DOHH2 (cell line): ENCODE measurements around the gene RAP2A.

ENCODE experiments used
- H3F3A ChIP-seq: fragments of 200-600 bp; sonication (generic), shearing (Covaris generic); 2 replicates; pipeline ENCODE4 v1.6.0; 2016; ENCODE audit warnings: antibody characterized with exemption, mild to moderate bottlenecking; ENCODE audit not compliant: control insufficient read depth, insufficient read depth
- H3K27ac ChIP-seq: fragments of 200-600 bp; sonication (generic); 2 replicates; pipeline ENCODE4 v1.5.1; 2014; ENCODE audit warnings: low read depth, mild to moderate bottlenecking, low read length, moderate library complexity
- H3K27me3 ChIP-seq: fragments of 200-600 bp; sonication (generic); 2 replicates; pipeline ENCODE4 v1.6.1; 2014; ENCODE audit warnings: mild to moderate bottlenecking, low read length, mixed read lengths; ENCODE audit not compliant: control insufficient read depth
- H3K36me3 ChIP-seq: fragments of 200-600 bp; sonication (generic); 2 replicates; pipeline ENCODE4 v1.6.1; 2014; ENCODE audit warnings: mild to moderate bottlenecking, low read length, moderate library complexity, mixed read lengths; ENCODE audit not compliant: control insufficient read depth
- H3K4me1 ChIP-seq: fragments of 200-600 bp; sonication (generic); 2 replicates; pipeline ENCODE4 v1.6.1; 2014; ENCODE audit warnings: mild to moderate bottlenecking, low read length, mixed read lengths; ENCODE audit not compliant: control insufficient read depth
- H3K4me2 ChIP-seq: fragments of 200-600 bp; sonication (generic); 2 replicates; pipeline ENCODE4 v1.6.0; 2014; ENCODE audit warnings: mild to moderate bottlenecking, low read length, moderate library complexity
- H3K4me3 ChIP-seq: fragments of 200-600 bp; sonication (generic); 2 replicates; pipeline ENCODE4 v1.5.1; 2014; ENCODE audit warnings: mild to moderate bottlenecking, low read length, mixed read lengths
- H3K79me2 ChIP-seq: fragments of 200-600 bp; sonication (generic); 2 replicates; pipeline ENCODE4 v1.6.1; 2014; ENCODE audit warnings: mild to moderate bottlenecking, low read length, mixed read lengths; ENCODE audit not compliant: control insufficient read depth
- H3K9me2 ChIP-seq: fragments of 200-600 bp; sonication (generic); replicated peaks from 2 replicates; pipeline ENCODE4 v1.6.1; 2014; ENCODE audit warnings: mild to moderate bottlenecking, low read length, mixed read lengths; ENCODE audit not compliant: control insufficient read depth
- H3K9me3 ChIP-seq: fragments of 200-600 bp; sonication (generic); 2 replicates; pipeline ENCODE4 v1.6.1; 2014; ENCODE audit warnings: antibody characterized with exemption, low read length, mixed read lengths; ENCODE audit not compliant: control insufficient read depth, insufficient read depth
- H4K20me1 ChIP-seq: fragments of 200-600 bp; sonication (generic); 2 replicates; pipeline ENCODE4 v1.6.0; 2014; ENCODE audit warnings: low read depth, mild to moderate bottlenecking, antibody characterized with exemption, low read length, moderate library complexity; ENCODE audit not compliant: control insufficient read depth, insufficient read depth
- CTCF ChIP-seq: fragments of 200-600 bp; sonication (generic); IDR thresholded peaks from one replicate; pipeline ENCODE4 v1.5.1; 2014; ENCODE audit warnings: antibody characterized with exemption, mild to moderate bottlenecking, low read depth, low read length; ENCODE audit not compliant: poor library complexity, severe bottlenecking
- EZH2phosphoT487 ChIP-seq: fragments of 200-600 bp; sonication (generic); IDR thresholded peaks from 2 replicates; pipeline ENCODE4 v1.6.1; 2017; ENCODE audit warnings: borderline replicate concordance, mild to moderate bottlenecking, antibody characterized with exemption, low read length, moderate library complexity, mixed read lengths

The RAP2A gene

GRCh38 chr13:97392020-97392419 lies 41.9 kb upstream of the RAP2A start:
- Histone ChIP-seq H3K4me1 (no peaks in the 10 kb centered on the region), H3K27ac (no peak overlapping the region), H3K27me3 (no peaks in the 10 kb centered on the region), H3K4me2 (no peak overlapping the region), H4K20me1 (no peaks in the 10 kb centered on the region), H3K9me3 (no peaks in the 10 kb centered on the region), H3K9me2 (no peaks in the 10 kb centered on the region), H3K4me3 (no peak overlapping the region), H3K79me2 (no peaks in the 10 kb centered on the region), H3K36me3 (peaks cover 4% of the 10 kb centered on the region; the same call in 1 of the 2 replicates), H3F3A (no peaks in the 10 kb centered on the region)
- TF ChIP-seq EZH2phosphoT487: no peak
- TF ChIP-seq CTCF: no peak

- Histone ChIP-seq H3K4me1 (no peaks in the 10 kb centered on the region), H3K4me2 (no peak overlapping the region), H3K79me2 (no peaks in the 10 kb centered on the region), H3F3A (no peaks in the 10 kb centered on the region), H3K9me3 (no peaks in the 10 kb centered on the region), H3K36me3 (peaks cover 4% of the 10 kb centered on the region; the same call in 1 of the 2 replicates), H3K27me3 (no peaks in the 10 kb centered on the region), H3K9me2 (no peaks in the 10 kb centered on the region), H3K27ac (no peak overlapping the region), H4K20me1 (no peaks in the 10 kb centered on the region), H3K4me3 (no peak overlapping the region)
- TF ChIP-seq CTCF (no peak), EZH2phosphoT487 (no peak)
Measured at GRCh38 chr13:97394542-97394941, 39.4 kb upstream of the RAP2A start.

- Histone ChIP-seq H3K4me3 (no peak overlapping the region), H3K27me3 (no peaks in the 10 kb centered on the region), H4K20me1 (no peaks in the 10 kb centered on the region), H3K79me2 (no peaks in the 10 kb centered on the region), H3K36me3 (peaks cover 4% of the 10 kb centered on the region; the same call in 1 of the 2 replicates), H3K4me1 (no peaks in the 10 kb centered on the region), H3K9me2 (no peaks in the 10 kb centered on the region), H3K9me3 (no peaks in the 10 kb centered on the region), H3K4me2 (no peak overlapping the region), H3F3A (no peaks in the 10 kb centered on the region), H3K27ac (no peak overlapping the region)
- no peak for TF ChIP-seq CTCF
- TF ChIP-seq EZH2phosphoT487: no peak
Measured at GRCh38 chr13:97395447-97396136, 38.4 kb upstream of the RAP2A start.
